IMR-90 (cell line): Measurements from ENCODE around the gene GTF2F2. TPM values are rescaled to one million over a fixed set of nuclear protein-coding genes. Genes with fewer than 3 reads are reported as not detected.
A peak's percentile ranks its signal among the peaks of the same experiment; 100 is the strongest.

Experiments
- ATAC-seq: fragments of 200-7000 bp; cut with Tn5 transposase; 2 replicates; pipeline ENCODE4 v1.9.1; 2020; ENCODE audit warnings: low read depth, mild to moderate bottlenecking, moderate library complexity
- BruUV-seq: library from RNA; stranded (reverse); fragments of 400-500 nt; replicated peaks from 2 replicates; lab custom pipeline; 2021; lab: Mats Ljungman, UMichigan
- CTCF ChIA-PET: fragments of 300-600 bp; formaldehyde crosslinking; extraction: SDS; loops from one replicate; lab custom pipeline; 2021; ENCODE audit warnings: antibody characterized with exemption; lab: Yijun Ruan, JAX
- POLR2A ChIA-PET: fragments of 300-600 bp; sonication (Branson Sonifier 250); formaldehyde crosslinking; loops from one replicate; lab custom pipeline; 2022; ENCODE audit warnings: antibody characterized with exemption; ENCODE audit not compliant: unreplicated experiment; lab: Charles Lee
- DNase-seq: peaks from one replicate; pipeline ENCODE4 v3.0.0; 2013
- H2AFZ ChIP-seq: replicated peaks from 2 replicates; pipeline ENCODE3; 2013; ENCODE audit warnings: low read length, mild to moderate bottlenecking; ENCODE audit not compliant: poor library complexity
- H2AK5ac ChIP-seq: 2 replicates; pipeline ENCODE4 v1.6.1; 2013; ENCODE audit warnings: low read depth, low read length, inconsistent platforms
- H2AK9ac ChIP-seq: replicated peaks from 2 replicates; pipeline ENCODE3; 2013; ENCODE audit warnings: mild to moderate bottlenecking, low read depth, low read length, moderate library complexity; ENCODE audit not compliant: poor library complexity
- H2BK120ac ChIP-seq: 2 replicates; pipeline ENCODE4 v1.6.1; 2013; ENCODE audit warnings: low read depth, low read length, inconsistent platforms
- H2BK15ac ChIP-seq: 3 replicates; pipeline ENCODE4 v1.6.1; 2013; ENCODE audit warnings: low read depth, low read length, inconsistent platforms
- H2BK20ac ChIP-seq: 2 replicates; pipeline ENCODE4 v1.6.1; 2013; ENCODE audit warnings: low read depth, mild to moderate bottlenecking, inconsistent platforms, low read length, moderate library complexity
- H2BK5ac ChIP-seq: 2 replicates; pipeline ENCODE4 v1.6.1; 2013; ENCODE audit warnings: mild to moderate bottlenecking, low read depth, low read length, inconsistent platforms; ENCODE audit not compliant: poor library complexity, severe bottlenecking
- H3K14ac ChIP-seq: replicated peaks from 2 replicates; pipeline ENCODE4 v1.6.1; 2013; ENCODE audit warnings: low read depth, low read length, inconsistent platforms
- H3K18ac ChIP-seq: 2 replicates; pipeline ENCODE4 v1.6.1; 2013; ENCODE audit warnings: low read depth, low read length, control low read depth
- H3K23ac ChIP-seq: 2 replicates; pipeline ENCODE4 v1.6.1; 2013; ENCODE audit warnings: low read depth, low read length, inconsistent platforms
- H3K27ac ChIP-seq: 2 replicates; pipeline ENCODE4 v1.5.1; 2013; ENCODE audit warnings: mild to moderate bottlenecking, control low read depth, low read length; ENCODE audit not compliant: insufficient read depth
- H3K27me3 ChIP-seq: 2 replicates; pipeline ENCODE4 v1.6.1; 2013; ENCODE audit warnings: low read length; ENCODE audit not compliant: control insufficient read depth, insufficient read depth
- H3K36me3 ChIP-seq: 2 replicates; pipeline ENCODE4 v1.6.1; 2013; ENCODE audit warnings: low read length, mixed read lengths; ENCODE audit not compliant: control insufficient read depth, insufficient read depth
- H3K4ac ChIP-seq: 2 replicates; pipeline ENCODE4 v1.6.1; 2013; ENCODE audit warnings: low read depth, low read length, inconsistent platforms
- H3K4me1 ChIP-seq: 2 replicates; pipeline ENCODE4 v1.6.1; 2013; ENCODE audit warnings: low read length, mixed read lengths; ENCODE audit not compliant: control insufficient read depth, insufficient read depth
- H3K4me2 ChIP-seq: 2 replicates; pipeline ENCODE4 v1.6.1; 2013; ENCODE audit warnings: low read depth, mild to moderate bottlenecking, control low read depth, low read length, moderate library complexity
- H3K4me3 ChIP-seq: 2 replicates; pipeline ENCODE4 v1.5.1; 2013; ENCODE audit warnings: low read depth, mild to moderate bottlenecking, control low read depth, low read length, moderate library complexity; ENCODE audit not compliant: insufficient read depth
- H3K56ac ChIP-seq: 2 replicates; pipeline ENCODE4 v1.6.1; 2013; ENCODE audit warnings: low read length, inconsistent platforms; ENCODE audit not compliant: insufficient read depth; ENCODE audit errors: extremely low read depth
- H3K79me1 ChIP-seq, 2 experiments: 2 replicates each; pipeline ENCODE4 v1.6.1; 2013; ENCODE audit warnings: low read length in 2 of 2, inconsistent platforms in 1 of 2, low read depth in 1 of 2
- H3K9ac ChIP-seq: 2 replicates; pipeline ENCODE4 v1.6.1; 2013; ENCODE audit warnings: low read depth, low read length, control low read depth
- H3K9me1 ChIP-seq: 2 replicates; pipeline ENCODE4 v1.6.1; 2013; ENCODE audit warnings: low read length, inconsistent platforms; ENCODE audit not compliant: insufficient read depth
- H3K9me3 ChIP-seq: 2 replicates; pipeline ENCODE4 v1.6.1; 2013; ENCODE audit warnings: low read length; ENCODE audit not compliant: control insufficient read depth, insufficient read depth
- H4K20me1 ChIP-seq: 2 replicates; pipeline ENCODE4 v1.6.1; 2013; ENCODE audit warnings: low read length, inconsistent platforms; ENCODE audit not compliant: insufficient read depth
- H4K5ac ChIP-seq: 2 replicates; pipeline ENCODE4 v1.6.1; 2013; ENCODE audit warnings: mild to moderate bottlenecking, low read depth, low read length, control low read depth
- H4K8ac ChIP-seq, 2 experiments: 2 replicates each; pipeline ENCODE4 v1.6.1; 2013; ENCODE audit warnings: low read depth in 2 of 2, low read length in 2 of 2, control low read depth in 1 of 2, inconsistent platforms in 1 of 2
- H4K91ac ChIP-seq: 2 replicates; pipeline ENCODE4 v1.6.1; 2013; ENCODE audit warnings: low read depth, low read length, inconsistent platforms; ENCODE audit not compliant: insufficient read depth
- CEBPB ChIP-seq: IDR thresholded peaks from 2 replicates; pipeline ENCODE4 v1.6.1; 2012; ENCODE audit warnings: low read depth, low read length, improper control_type of control experiment
- CHD1 ChIP-seq: IDR thresholded peaks from 2 replicates; pipeline ENCODE4 v1.6.1; 2012; ENCODE audit warnings: low read depth, low read length, improper control_type of control experiment
- ELK1 ChIP-seq: fragments of 150-350 bp; IDR thresholded peaks from 2 replicates; pipeline ENCODE4 v1.6.1; 2016; ENCODE audit warnings: low read depth, mild to moderate bottlenecking, low read length, moderate library complexity, borderline replicate concordance
- FOS ChIP-seq: fragments of 150-350 bp; IDR thresholded peaks from 2 replicates; pipeline ENCODE4 v1.6.1; 2016; ENCODE audit warnings: low read depth, low read length
- NFE2L2 ChIP-seq: fragments of 150-350 bp; IDR thresholded peaks from 2 replicates; pipeline ENCODE4 v1.6.1; 2016; ENCODE audit warnings: low read depth, mild to moderate bottlenecking, low read length
- POLR2A ChIP-seq: IDR thresholded peaks from 2 replicates; pipeline ENCODE4 v1.6.1; 2012; ENCODE audit warnings: mild to moderate bottlenecking, low read depth, low read length
- RAD21 ChIP-seq: IDR thresholded peaks from 2 replicates; pipeline ENCODE4 v1.6.1; 2012; ENCODE audit warnings: low read length, improper control_type of control experiment
- RCOR1 ChIP-seq: IDR thresholded peaks from 2 replicates; pipeline ENCODE4 v1.6.1; 2012; ENCODE audit warnings: mild to moderate bottlenecking, low read length, improper control_type of control experiment; ENCODE audit not compliant: insufficient replicate concordance
- RFX5 ChIP-seq: IDR thresholded peaks from 2 replicates; pipeline ENCODE4 v1.8.0; 2012; ENCODE audit warnings: low read depth, mild to moderate bottlenecking, low read length, moderate library complexity
- SMC3 ChIP-seq: fragments of 150-350 bp; IDR thresholded peaks from 2 replicates; pipeline ENCODE4 v1.6.1; 2016; ENCODE audit warnings: low read depth, mild to moderate bottlenecking, antibody characterized with exemption, low read length, moderate library complexity
- WGBS, 2 experiments: methylation state at CpG; one replicate each; pipeline versions ENCODE4 v1.1.5 to v1.1.7; 2013; ENCODE audit warnings: missing lambda C conversion rate in 2 of 2; ENCODE audit not compliant: insufficient read length in 1 of 2; ENCODE audit errors: extremely low coverage in 2 of 2; 5-methylcytosine and 5-hydroxymethylcytosine counted together
- dilution Hi-C: fragments of 300-500 bp; cut with HindIII; formaldehyde crosslinking; loops from one replicate; pipeline ENCODE4 v1.14.3; 2018; ENCODE audit warnings: low sequenced_read_pairs; ENCODE audit not compliant: unreplicated experiment
- in situ Hi-C: fragments of 300-500 bp; cut with MboI; formaldehyde crosslinking; loops from 3 replicates; pipeline ENCODE4 v1.14.3; 2019; ENCODE audit warnings: low sequenced_read_pairs, inconsistent platforms, mixed read lengths
- intact Hi-C: fragments of 100-400 bp; cut with micrococcal nuclease; formaldehyde crosslinking; loops from 2 replicates; pipeline ENCODE4 v1.10.0; 2022
- polyA plus RNA-seq, 3 experiments: library from polyadenylated mRNA; depleted of rRNA; stranded (reverse); fragments of >200 nt; gene quantifications; 2 replicates each; pipeline ENCODE4 v1.2.3, GENCODE V29; 2012; ENCODE audit warnings: low replicate concordance in 1 of 3
- total RNA-seq: library from RNA; depleted of rRNA; stranded (reverse); fragments of >200 nt; gene quantifications from 2 replicates; pipeline ENCODE4 v1.2.3, GENCODE V29; 2012
- TF ChIP-seq, protein P1 (sequence below): conservative IDR thresholded peaks from 2 replicates; pipeline ENCODE4 v1.5.1; 2012; ENCODE audit warnings: mild to moderate bottlenecking, low read depth, low read length, improper control_type of control experiment

Gene GTF2F2
- total and polyA plus RNA-seq, 2 of the 4 experiments (the other 2 are of a cell fraction) = 16.5 to 21.0 TPM

DNA sequence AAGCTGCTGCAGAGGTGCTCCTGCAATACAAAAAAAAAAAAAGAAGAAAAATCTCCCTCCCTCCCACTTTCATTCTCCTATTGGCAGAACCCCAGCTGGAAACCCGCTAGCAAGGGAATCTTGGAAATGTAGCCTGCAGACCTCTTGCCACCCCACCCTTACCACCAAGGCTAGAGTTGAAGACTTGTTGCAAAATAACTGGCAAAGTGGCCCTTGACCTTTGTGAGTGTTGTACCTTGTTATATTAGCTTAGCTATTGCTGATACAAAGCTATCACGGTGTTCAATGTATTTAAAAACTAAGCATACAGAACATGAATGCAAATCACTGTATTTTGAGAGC, 138.0 kb downstream of the GTF2F2 start:
- Histone ChIP-seq H3K79me1 (peaks cover 7 to 23% of the 10 kb centered on the region in 2 experiments), H2AK5ac (peak overlapping the region; percentile 7; the same call in 1 of the 2 replicates), H3K9me3 (no peaks in the 10 kb centered on the region), H3K4me1 (peaks cover 4% of the 10 kb centered on the region), H3K4ac (peak overlapping the region; percentile 24; the same call in 1 of the 2 replicates), H2BK20ac (no peak overlapping the region), H3K14ac (peak overlapping the region; percentile 2; the same call in 1 of the 2 replicates), H3K9me1 (0 out of 2 replicates have a peak, but pooled peaks cover 2% of the 10 kb centered on the region), H3K9ac (no peak overlapping the region), H2AFZ (no peak overlapping the region), H3K27ac (peak overlapping the region; percentile 67), H3K4me2 (no peak overlapping the region), H2BK5ac (peak overlapping the region; percentile 57), H3K56ac (no peak overlapping the region; the same call in 1 of the 2 replicates), H4K8ac (peak overlapping the region in 1 of 2 experiments; percentile 37; a peak in 2 of 4 replicates), H3K18ac (peak overlapping the region; percentile 82; the same call in 1 of the 2 replicates), H4K91ac (0 out of 2 replicates have a peak overlapping the region, but pooled peaks have one; percentile 10), H4K20me1 (peaks cover 4% of the 10 kb centered on the region; the same call in 1 of the 2 replicates), H3K36me3 (peaks cover 2% of the 10 kb centered on the region; the same call in 1 of the 2 replicates), H2AK9ac (no peak overlapping the region), H2BK120ac (peak overlapping the region; percentile 12; the same call in 1 of the 2 replicates), H4K5ac (0 out of 2 replicates have a peak overlapping the region, but pooled peaks have one; percentile 25), H2BK15ac (no peak overlapping the region), H3K4me3 (no peak overlapping the region), H3K23ac (peak overlapping the region; percentile 93), H3K27me3 (no peaks in the 10 kb centered on the region)
- intact Hi-C loops = no loop called here
- ATAC-seq (no peak), DNase-seq (no peak)
- in situ Hi-C loops = no loop called here
- POLR2A ChIA-PET = interaction anchor here (0.6 kb wide), 1 partner anchor 119 kb away, joined by 3 read pairs; no protein-coding TSS in a partner anchor
- no peak for TF ChIP-seq RFX5
- TF ChIP-seq POLR2A = no peak
- no peak for TF ChIP-seq RAD21
- TF ChIP-seq SMC3 = no peak
- no peak for TF ChIP-seq CEBPB
- no peak for TF ChIP-seq FOS
- no peak for TF ChIP-seq ELK1
- TF ChIP-seq NFE2L2 = no peak
- TF ChIP-seq, protein P1, sequence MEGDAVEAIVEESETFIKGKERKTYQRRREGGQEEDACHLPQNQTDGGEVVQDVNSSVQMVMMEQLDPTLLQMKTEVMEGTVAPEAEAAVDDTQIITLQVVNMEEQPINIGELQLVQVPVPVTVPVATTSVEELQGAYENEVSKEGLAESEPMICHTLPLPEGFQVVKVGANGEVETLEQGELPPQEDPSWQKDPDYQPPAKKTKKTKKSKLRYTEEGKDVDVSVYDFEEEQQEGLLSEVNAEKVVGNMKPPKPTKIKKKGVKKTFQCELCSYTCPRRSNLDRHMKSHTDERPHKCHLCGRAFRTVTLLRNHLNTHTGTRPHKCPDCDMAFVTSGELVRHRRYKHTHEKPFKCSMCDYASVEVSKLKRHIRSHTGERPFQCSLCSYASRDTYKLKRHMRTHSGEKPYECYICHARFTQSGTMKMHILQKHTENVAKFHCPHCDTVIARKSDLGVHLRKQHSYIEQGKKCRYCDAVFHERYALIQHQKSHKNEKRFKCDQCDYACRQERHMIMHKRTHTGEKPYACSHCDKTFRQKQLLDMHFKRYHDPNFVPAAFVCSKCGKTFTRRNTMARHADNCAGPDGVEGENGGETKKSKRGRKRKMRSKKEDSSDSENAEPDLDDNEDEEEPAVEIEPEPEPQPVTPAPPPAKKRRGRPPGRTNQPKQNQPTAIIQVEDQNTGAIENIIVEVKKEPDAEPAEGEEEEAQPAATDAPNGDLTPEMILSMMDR = no peak
- TF ChIP-seq CHD1 = no peak
- TF ChIP-seq RCOR1 = no peak
- no TSS peak for BruUV-seq
- WGBS, 2 experiments = no CpG with 5 or more reads among the region's 2 CpGs
- CTCF ChIA-PET = interaction anchor here (0.6 kb wide), 1 partner anchor 1350 kb away, joined by 4 read pairs; no protein-coding TSS in a partner anchor
- dilution Hi-C loops = no loop called here
